GM10266 (cell line): ENCODE measurements around the gene UHRF1.
"Not testable (repeated sequence)": the region's sequence is repeated elsewhere in the genome, so short reads cannot be mapped to it uniquely, and the experiment has no call there.

Source experiments
- DNase-seq: peaks from one replicate; pipeline ENCODE4 v3.0.0; 2012; ENCODE audit errors: extremely low spot score
- CTCF ChIP-seq: IDR thresholded peaks from 2 replicates; pipeline ENCODE4 v1.5.1; 2012; ENCODE audit warnings: mild to moderate bottlenecking, low read depth; ENCODE audit not compliant: control insufficient read depth, insufficient read depth; ENCODE audit errors: missing control alignments

The UHRF1 gene

GRCh38 chr19:4889034-4889815 is 20.1 kb upstream of the UHRF1 start:
- no peak for TF ChIP-seq CTCF
- no peak for DNase-seq

GRCh38 chr19:4891066-4891465 is 18.2 kb upstream of the UHRF1 start:
- DNase-seq = no peak
- TF ChIP-seq CTCF = no peak

GRCh38 chr19:4892962-4893361 is 16.3 kb upstream of the UHRF1 start:
- not testable (repeated sequence) for DNase-seq

- no peak for DNase-seq
- TF ChIP-seq CTCF = no peak
These were observed 12.9 kb upstream of the UHRF1 start for GRCh38 chr19:4896372-4896771.

- TF ChIP-seq CTCF = no peak
- no peak for DNase-seq
These were observed 12.2 kb upstream of the UHRF1 start for GRCh38 chr19:4897146-4897545.

GRCh38 chr19:4900879-4901278 is 8.4 kb upstream of the UHRF1 start:
- not testable (repeated sequence) for DNase-seq

- DNase-seq = no peak
- no peak for TF ChIP-seq CTCF
These were observed 6.5 kb upstream of the UHRF1 start, which contains the start of gene ARRDC5 for GRCh38 chr19:4902796-4903195. TSS of gene ARRDC5 (minus strand) at chr19:4902896. CDS start at chr19:4902825, 71 bp downstream.

- DNase-seq = no peak
- TF ChIP-seq CTCF = no peak
These were observed 4.8 kb upstream of the UHRF1 start for GRCh38 chr19:4904481-4904880.
